Measurements from ENCODE around the gene SPSB4.

SPSB4 gene

DNA sequence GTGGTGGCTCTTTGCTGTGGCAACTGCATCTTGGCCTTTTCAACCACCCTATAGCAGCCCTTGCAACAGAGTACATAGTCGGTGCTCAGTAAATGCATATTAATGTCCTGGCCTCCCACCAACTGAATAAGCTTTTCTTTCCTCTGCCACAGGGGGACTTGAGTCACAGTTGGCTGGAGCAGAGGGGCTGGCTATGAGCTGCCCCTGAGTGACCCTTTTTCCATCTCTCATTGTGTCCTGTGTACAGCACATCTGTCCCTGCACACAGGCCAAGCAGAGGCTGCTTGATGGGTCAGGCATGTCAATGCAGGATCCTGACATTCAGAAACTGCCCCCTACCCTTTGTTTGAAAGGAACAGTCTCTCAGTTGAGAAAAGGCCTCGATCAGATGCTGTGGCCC lies 22.4 kb downstream of the SPSB4 start:
- DNase-seq (ENCODE audit: low read depth, low spot score) = no peak

DNA sequence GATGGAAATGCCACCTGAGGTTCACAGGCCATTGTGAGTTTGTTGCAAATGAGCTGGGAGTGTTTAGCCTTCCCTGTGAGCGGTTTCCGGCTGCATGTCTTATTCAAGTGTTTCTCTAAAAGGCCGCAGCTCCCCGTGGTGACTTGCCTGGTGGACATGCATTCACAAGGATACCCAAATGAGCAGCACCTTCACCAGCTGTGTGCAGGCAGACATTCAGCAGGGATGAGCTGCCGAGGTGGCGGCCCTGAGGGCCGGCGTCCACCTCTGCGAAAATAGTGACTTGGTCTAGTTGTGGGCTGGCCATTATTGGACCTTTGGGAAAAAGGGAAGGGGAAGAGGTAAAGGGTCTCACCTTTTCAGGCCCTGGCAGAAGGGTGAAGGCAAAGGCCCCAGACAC lies 23.4 kb downstream of the SPSB4 start:
- DNase-seq (ENCODE audit: low read depth, low spot score) = no peak

DNA sequence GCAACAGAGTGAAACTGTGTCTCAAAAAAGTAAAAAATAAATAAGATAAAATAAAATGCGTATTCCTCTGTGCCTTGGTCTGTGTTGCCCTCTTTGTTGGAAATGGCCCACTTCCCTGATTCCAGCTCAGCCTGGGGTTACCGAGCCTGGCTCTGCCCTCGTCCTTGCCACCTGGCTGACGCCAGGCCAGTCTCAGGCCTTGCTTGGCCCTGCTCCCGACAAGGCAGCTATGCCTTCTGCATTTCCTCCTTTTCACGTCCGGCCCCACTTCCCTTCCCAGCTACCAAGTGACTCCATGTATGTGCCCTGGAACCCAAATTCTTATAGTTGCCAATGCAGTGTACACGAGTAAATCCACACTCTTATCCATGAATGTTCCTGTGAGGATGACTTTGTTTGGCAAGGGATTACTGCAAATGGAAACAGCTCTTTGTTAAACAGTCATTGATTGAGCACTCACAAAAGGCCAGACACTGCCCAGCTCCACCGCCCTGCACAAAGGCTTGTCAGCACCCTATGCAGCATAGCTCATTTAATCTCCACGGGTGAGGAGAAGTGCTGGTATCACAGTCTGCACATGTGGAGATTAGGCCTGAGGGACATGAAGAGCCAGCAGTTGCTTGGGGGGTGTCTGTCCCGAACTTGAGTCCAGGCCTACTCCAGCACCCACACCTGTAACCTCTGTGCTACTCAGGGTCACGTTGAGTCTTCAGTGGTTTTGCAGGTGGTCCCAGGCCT lies 25.1 kb downstream of the SPSB4 start:
- DNase-seq (ENCODE audit: low read depth, low spot score) = no peak

DNA sequence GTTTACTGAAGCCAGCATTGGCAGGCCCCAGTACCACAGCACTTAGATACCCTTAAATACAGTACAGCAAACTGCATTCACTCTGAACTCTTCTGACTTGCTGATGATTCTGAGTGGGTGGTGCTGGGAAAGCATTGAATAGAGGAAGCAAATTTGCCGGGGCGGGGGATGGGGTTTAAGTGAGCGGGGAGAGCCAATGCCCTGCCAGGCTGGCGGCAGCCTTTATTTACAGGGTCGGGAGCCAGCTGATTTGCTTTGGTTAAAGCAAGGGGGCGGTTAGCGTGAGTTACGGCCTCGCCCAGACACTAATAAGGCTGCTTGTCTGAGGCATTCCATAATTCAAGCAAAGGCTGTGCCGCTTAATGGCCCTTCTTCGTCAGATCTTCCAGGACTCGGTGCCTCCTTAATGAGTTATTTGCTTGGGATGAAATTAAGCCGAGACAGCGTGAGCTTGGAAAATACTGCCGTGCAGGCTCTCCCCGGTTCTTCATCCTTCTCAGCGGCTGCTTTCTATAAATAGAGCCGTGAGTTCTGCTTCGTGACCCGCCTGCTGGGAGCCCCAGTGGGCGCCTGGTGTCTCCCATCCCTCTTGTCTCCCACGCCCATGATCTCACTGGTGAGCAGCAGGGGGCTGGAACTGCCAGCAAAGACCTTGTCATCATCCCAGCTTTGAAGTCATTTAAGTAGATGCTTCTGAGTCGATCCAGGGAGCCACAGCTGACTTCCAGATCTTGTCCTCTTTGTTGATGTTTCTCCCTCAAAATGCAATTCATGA lies 25.8 kb downstream of the SPSB4 start:
- peak; percentile 55 for DNase-seq (ENCODE audit: low read depth, low spot score)

DNA sequence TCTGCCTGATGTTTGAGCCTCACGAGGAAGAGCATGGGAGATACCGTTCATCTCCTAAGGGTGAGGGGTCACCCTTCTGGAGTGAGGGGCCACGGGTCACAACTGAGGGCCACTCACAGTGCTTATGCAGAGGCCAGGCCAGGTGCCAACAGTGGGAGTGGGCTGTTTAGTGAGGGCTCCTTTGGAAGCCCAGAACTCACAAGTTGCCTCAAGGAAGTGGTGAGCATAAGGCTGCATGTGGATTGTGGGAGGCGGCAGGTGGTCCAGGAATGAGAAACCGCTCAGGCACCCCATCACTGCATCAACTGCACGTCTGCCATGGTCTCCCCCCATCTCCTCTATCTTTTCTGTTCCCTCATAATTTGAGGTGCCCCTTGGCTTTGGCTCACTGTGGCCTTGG lies 26.5 kb downstream of the SPSB4 start:
- DNase-seq (ENCODE audit: low read depth, low spot score) = no peak

DNA sequence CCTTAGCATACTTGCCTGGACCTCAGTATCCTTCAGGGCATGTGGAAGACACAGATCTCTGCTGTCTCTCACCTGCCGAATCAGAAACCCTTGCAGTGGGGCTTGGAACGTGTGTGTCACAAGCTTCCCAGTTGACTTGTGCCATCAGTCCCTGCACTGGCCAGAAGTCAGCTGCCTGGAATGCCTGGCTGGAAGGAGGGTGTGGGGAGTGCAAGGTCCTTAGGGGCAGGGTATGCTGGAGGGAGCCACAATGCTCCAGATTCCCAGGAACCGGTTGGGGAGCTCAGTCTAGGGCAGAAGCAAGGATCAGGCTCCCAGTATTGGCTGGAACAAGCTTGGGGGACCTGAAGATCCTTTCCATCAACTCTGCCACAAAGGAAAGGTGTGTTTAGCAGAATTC lies 27.1 kb downstream of the SPSB4 start:
- DNase-seq (ENCODE audit: low read depth, low spot score) = no peak

DNA sequence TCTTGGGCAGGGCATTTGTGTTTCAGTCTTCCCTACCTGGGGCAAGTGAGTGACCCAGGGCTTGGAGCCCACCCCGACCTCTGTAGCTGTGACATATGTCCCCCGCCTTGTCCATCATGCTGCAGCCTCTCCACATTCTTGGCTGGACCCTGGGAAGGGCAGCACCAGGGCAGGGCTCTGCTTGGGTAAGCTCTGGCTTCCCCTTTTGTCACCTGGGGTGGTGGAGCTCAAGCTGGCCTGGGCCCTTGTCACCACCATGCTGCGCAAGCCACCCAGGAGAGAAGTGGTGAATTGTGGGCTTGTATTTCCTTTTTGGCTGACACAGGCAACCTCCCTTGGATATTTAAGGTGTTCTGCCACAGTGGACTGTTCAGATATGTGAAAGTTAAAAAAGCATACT lies 29.3 kb downstream of the SPSB4 start:
- DNase-seq (ENCODE audit: low read depth, low spot score) = no peak

DNA sequence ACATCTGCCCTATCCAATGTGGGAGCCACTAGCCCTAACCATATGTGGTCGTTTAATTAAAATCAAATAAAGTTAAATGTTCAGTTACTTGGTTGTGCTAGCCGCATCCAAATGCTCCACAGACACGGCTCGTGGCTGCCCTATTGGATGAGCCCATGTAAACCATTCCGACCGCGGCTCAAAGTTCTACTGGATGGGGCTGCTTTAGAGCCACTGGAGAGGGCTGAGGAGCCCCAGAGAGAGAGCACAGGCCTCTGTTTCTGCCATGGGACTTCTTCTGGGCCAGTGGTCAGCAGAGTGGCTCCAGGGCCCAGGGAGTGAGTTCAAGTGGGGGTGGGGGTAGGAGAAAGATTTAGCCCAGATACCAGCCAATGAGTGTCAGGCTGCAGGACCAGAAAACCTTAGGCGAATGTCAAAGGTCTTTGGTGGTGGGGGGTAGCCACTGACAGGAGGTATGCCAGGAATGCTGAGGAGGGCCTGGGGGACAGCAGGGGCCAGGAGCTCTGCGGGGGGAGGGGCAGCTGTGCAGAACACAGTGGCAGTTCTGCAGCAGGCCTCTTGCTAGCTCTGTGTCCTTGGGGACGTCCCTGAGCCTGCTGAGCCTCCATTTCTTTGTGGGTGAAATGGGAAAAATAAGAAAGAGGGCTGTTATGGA lies 30.1 kb downstream of the SPSB4 start:
- no peak for DNase-seq (ENCODE audit: low read depth, low spot score)

DNA sequence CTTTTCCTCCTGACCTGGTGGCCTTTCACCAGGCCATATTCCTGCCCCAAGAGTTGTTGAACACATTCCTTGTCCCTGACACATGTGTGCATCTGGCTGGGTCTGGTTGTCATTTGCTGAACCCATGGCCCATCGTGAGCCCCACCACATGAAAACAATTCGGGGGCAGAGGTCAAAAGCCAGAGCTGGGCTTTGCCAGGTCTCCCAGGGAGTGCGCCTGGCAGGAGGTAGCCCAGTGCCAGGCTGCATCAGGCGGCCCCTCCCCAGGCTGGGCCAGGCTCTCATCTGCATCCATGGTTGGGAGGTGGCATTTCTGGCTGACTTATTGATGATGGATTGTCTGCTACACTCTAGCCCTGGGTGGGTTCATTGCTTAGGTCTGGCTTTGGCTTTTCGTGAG lies 30.9 kb downstream of the SPSB4 start:
- no peak for DNase-seq (ENCODE audit: low read depth, low spot score)

DNA sequence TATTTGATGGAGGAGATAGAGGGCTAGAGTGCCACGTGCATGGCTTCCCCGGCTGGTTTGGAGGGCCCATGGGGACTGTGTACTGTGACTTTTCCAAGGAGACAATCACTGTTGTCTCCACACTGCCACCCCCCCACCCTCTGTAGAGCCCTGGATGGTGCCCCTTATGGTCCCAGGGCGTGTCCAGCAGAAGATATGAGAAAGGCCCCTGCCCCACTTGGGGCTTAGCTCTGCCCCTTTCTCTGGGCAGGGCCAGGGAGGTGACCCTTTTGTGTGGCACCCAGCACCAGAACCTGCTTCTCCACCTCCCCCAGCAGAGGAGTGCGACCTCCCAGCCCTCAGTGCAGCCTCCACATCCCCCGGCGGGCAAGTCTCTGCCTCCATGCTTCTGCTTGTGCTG lies 32.1 kb downstream of the SPSB4 start:
- no peak for DNase-seq (ENCODE audit: low read depth, low spot score)

DNA sequence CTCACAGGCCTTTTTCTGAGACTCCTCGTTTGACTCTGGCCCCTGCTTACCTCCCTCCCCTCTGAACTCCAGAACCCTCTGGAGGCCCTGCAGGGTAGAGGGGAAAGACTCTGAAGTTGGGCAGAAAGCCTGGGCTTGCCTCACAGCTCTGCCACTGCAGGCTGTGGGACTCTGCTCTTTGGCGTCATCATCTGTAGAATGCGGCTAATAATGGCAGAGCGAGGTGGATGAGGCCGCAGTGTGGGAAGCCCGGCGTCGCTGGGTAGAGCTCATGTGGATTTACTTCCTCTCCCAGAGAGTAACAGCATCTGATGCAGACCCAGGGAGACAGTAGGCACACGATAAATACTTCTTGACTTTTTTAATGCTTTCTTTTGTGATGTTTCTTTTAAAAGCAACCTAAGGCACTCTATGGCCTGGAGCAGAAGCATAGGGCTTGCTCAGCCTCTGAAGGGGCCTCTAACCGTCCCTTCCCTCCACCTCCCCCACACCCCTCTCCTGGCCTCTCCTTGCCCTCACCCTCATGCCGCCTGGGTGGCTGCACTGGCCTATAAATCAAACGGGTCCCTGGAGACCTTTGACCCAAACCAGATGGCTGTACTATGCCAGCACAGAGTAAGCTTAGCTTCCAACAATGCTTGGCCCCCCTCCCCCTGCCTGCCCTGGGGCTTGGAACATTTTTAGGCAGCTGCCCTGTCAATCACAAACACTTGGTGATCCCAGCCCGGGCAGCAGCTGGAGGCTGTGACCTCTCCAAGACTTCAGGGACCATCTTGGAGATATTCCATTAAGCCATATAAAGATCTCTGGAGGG lies 32.9 kb downstream of the SPSB4 start:
- no peak for DNase-seq (ENCODE audit: low read depth, low spot score)

DNA sequence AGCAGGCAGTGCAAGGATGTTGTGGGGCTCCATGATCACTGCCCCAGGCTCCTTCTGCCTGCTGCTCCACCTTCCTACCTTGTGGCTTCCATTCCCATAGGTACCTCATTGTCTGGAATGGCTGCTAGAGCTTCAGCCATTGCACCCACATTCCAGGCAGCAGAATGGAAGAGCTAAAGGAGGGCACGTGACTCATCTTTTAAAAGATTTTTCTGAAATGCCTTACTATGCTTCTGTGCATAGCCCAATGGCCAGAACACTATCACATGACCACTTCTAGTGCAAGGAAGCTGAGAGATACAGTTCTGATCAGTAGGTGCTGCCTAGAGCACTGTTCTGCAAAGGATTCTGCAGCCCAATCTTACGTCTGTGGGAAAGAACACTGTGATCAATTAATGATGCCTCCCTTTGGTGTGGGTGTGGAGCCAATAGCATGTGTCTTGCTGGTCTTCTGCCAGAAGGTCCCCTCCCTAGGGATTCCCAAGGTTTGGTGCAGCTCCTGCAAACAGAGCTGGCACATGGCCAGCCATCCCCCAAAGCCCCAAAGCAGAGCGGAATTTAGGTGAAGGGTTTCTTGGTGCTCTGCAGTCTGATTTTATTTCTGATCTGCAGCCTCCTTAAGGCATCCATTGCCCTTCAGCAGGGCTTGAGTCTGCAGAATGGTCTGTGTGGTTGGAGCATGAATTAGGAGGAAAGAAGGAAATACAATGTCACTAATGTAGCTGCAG lies 34.4 kb downstream of the SPSB4 start:
- DNase-seq (ENCODE audit: low read depth, low spot score) = no peak

DNA sequence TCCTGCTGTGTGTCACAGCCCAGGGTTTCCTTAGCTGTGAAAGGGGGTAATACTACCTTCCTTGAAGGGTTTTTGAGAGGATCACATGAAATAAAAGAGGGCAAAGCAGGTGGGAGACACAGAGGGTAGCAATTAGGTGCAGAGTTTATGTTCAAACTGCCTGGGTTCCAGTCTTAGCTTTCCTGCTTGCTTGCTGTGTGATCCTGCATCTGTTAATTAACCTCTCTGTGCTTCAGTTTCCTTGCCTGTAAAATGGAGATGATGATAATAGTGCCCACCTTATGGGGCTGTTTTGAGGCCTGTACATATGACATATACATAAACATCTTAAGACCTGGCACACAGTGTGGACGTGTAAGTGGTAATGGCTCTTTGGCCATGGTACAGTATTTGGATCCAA lies 35.0 kb downstream of the SPSB4 start:
- no peak for DNase-seq (ENCODE audit: low read depth, low spot score)

DNA sequence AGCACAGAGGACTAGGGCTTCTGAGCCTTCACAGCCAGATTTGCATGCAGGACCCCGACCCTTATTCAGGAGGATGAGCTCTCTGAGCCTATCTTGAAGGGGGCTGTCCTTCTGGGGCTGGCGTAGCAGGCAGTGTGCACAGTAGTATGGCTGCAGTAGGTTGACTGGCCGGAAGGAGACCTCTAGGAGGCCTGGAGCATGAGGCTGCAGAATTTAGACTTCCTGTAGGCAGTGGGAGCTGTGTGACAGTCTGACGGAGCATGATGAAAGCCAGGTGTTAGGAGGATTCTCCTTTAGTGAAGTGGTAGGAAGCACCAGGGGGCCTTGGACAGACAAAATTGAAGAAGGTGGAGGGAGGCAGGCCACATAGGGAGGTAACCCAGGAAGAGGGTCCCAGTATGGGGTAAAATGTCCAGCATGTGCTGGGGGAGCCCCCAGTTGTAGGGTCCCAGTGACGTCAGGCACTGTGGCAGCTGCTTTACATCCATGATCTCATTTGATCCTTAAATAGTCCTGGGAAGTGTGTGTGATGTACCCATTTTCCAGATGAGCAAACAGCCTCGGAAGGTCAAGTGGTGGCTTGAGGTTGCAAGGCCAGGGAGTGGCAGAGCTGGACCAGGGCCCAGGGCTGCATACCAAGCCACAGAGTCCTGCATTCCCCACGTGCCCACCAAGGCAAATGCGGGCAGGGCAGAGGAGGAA lies 36.1 kb downstream of the SPSB4 start:
- DNase-seq (ENCODE audit: low read depth, low spot score) = no peak

DNA sequence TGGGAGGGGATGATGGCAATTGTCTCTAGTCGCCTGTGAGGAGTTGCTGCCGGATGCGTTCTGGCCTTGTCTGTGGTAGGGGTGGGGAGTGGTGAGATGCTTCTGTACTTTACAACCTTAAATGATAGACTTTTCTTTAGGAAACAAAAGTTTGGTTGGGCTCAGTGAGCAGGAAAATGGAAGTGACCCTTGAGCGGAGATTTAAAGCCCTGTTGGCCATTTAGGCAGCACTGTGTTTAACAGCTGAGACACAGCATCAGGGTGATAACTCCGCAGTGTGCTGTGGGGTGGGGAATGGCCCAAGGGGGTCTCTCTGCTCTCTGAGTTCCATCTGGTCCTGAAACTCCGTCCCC lies 36.6 kb downstream of the SPSB4 start:
- no peak for DNase-seq (ENCODE audit: low read depth, low spot score)

DNA sequence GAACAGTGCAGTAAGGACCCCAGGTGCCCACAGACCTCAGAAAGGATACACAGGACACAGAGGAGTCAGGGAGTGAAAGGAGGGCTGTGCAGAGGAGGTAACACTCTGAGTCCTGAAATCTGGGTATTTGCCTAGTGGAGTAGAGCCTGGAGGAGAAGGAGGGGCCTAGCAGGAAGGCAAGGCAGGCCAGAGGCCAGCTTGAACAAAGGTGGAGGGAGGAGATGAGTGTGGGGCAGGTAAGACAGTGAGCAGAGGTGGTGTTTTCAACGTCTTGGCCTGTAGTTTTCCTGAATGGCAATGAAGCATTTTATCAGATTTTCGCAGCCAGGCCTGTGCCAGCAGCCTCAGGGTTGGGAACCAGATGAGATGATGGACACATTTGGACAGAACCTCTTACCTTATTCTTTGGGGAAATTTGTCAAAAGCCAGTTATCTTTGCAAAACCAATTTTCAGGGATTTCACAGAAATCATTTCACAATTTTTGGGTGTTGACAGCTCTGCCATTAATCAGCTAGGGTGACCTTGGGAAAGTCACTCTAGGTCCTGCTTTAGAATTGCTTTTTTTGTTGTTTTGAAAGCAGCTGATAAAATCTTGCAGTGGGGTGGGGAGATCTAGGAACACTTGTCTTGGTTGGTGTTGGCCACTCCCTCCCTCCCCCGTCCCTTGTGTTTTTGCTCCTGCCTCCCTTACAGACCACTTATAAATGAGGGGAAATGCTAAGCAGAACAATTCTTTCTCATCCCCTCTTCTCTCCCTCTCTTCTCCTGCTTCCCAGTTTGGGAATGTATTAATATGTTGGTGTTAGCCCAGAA lies 38.4 kb downstream of the SPSB4 start:
- DNase-seq (ENCODE audit: low read depth, low spot score) = no peak

DNA sequence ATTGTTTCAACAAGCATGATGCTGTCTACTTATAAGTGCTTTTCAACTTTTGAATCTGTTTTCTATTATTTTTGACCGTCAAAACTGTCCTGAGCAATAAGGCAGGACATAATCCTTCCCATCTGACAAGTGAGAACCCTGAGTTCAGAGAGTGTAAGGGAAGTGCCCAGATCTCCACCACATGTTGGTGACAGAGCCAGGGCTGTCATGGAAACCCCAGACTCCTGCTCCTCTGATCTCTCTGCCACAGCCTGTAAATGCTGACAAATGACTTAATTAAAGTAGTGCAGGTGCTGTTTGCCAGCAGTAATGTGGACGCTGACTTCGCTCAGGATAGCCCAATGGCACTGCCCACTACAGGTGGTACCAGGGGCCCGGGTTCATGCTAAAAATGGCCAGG lies 40.3 kb downstream of the SPSB4 start:
- DNase-seq (ENCODE audit: low read depth, low spot score) = no peak

DNA sequence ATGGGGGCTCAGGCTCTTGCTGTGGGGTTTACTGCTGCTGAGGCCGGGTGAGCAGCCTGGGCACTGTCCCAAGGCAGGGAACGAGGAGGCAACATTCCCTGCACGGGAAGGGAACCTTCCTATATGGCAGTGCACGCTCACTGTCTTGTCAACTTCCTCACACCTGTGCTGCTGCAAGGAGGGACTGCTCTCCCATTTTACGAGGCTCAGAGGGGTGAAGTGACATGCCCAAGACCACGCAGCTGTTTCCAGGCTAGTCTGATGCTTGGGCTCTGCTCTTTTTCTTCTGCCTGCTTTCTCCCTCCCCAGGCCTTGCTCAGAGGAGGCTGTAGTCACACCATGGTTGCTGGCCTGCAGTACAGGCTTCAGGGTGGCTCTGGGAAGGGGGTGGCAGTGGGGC lies 41.5 kb downstream of the SPSB4 start:
- DNase-seq (ENCODE audit: low read depth, low spot score) = no peak

DNA sequence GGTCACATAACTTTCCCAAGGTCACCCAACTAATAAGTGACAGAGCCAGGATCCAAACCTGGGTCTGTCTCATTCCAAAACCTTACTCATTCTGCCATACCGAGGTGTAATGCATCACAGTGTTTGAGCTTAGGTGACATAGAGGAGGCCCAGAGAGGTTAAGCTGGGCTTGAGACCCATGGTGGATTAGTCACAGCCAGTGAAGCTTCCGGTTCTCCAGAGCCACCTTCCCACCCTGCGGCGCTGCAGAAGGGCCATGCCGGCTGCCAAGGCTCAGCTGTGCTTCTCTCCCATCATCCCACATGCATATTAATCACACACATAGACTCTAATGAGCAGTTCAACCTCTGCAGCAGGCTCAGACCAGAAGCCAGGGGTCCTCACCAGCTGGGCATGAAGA lies 42.2 kb downstream of the SPSB4 start:
- no peak for DNase-seq (ENCODE audit: low read depth, low spot score)

Data from smooth muscle cell of the brain vasculature (primary cell).